GM12892 (cell line): ENCODE measurements around the gene TNFAIP3. TPM values are rescaled to one million over a fixed set of nuclear protein-coding genes. Genes with fewer than 3 reads are reported as not detected.

Source experiments
- DNase-seq: peaks from one replicate; pipeline ENCODE4 v3.0.0; 2011; ENCODE audit not compliant: insufficient read length
- FAIRE-seq: peaks from 2 replicates; lab custom pipeline; 2011; peaks lifted over from hg19 to GRCh38; lab: Jason Lieb, UNC
- POLR2A ChIP-seq: IDR thresholded peaks from 2 replicates; pipeline ENCODE4 v1.6.1; 2011; ENCODE audit warnings: low read depth, low read length, control low read depth
- POLR2AphosphoS5 ChIP-seq: IDR thresholded peaks from 2 replicates; pipeline ENCODE4 v1.6.1; 2011; ENCODE audit warnings: low read depth, low read length, control low read depth
- TAF1 ChIP-seq: IDR thresholded peaks from 2 replicates; pipeline ENCODE4 v1.6.1; 2011; ENCODE audit warnings: low read depth, mild to moderate bottlenecking, control low read depth, low read length, borderline replicate concordance
- polyA plus RNA-seq: library from polyadenylated mRNA; unstranded; fragments of >200 nt; gene quantifications from one replicate; pipeline ENCODE4 v1.2.1, GENCODE V29; 2012; ENCODE audit warnings: missing spikeins, inconsistent platforms; ENCODE audit not compliant: missing spikeins

Gene TNFAIP3
- 172 TPM for polyA plus RNA-seq

GRCh38 chr6:137866914-137867684 lies at the start of gene TNFAIP3:
Gene TNFAIP3 (plus strand): TSS chr6:137867259. CDS start chr6:137871228, 3,969 bp downstream.
- FAIRE-seq, result peak; percentile 94
- TF ChIP-seq POLR2AphosphoS5, result peak; percentile 91
- peak; percentile 92 for TF ChIP-seq TAF1
- peak; percentile 95 for TF ChIP-seq POLR2A
- DNase-seq, result peak; percentile 75

GRCh38 chr6:137818440-137818839 lies 48.6 kb upstream of the TNFAIP3 start:
- no peak for TF ChIP-seq TAF1
- TF ChIP-seq POLR2A, result no peak
- TF ChIP-seq POLR2AphosphoS5, result no peak
- peak; percentile 9 for FAIRE-seq
- no peak for DNase-seq

DNA sequence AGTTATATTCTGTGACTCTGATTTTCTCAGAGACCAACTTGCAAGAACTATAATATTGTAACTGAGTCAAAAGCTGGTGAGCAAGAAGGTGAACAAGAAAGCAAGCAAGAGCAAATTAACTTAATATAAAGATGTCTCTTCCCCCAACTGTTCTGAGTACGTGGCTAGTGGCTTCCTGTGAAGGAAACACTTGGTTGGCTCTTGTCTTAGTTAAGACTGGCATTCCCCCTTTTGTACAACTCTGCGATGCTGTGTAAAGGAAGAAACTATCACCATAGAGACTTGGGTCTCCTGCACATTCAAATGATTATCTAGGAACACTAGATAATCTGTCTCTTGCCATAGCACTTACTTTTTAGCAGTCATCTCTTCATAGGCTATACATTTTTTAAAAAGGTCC lies 47.3 kb upstream of the TNFAIP3 start:
- peak; percentile 72 for FAIRE-seq

GRCh38 chr6:137820425-137820824 lies 46.6 kb upstream of the TNFAIP3 start:
- DNase-seq (no peak), FAIRE-seq (peak; percentile 48)
- TF ChIP-seq POLR2A (no peak), POLR2AphosphoS5 (no peak), TAF1 (no peak)

More for the DNA sequence above, 47.3 kb upstream of the TNFAIP3 start:
- TF ChIP-seq POLR2AphosphoS5, result no peak
- no peak for TF ChIP-seq POLR2A
- TF ChIP-seq TAF1, result no peak
- DNase-seq, result no peak

DNA sequence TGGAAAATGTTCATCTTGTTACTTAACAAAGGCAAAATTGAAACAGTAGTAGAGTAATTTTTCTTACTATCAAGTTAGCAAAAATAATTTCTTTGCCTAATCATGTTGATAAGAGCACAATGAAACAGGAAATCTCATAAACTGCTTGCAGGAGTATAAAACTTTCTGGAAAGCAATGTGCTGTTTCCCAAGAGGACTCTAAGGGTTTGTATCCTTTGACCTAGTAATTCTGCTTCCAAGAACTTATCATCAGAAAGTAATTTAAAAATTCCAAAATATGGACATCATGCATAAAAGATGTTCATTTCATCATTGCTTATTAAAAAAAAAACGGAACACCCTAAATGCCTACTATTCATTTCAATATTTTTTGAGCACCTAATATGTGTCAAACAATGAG lies 46.1 kb upstream of the TNFAIP3 start:
- TF ChIP-seq POLR2AphosphoS5, result no peak
- TF ChIP-seq TAF1, result no peak
- no peak for TF ChIP-seq POLR2A
- DNase-seq (no peak), FAIRE-seq (no peak)

- no peak for FAIRE-seq
- TF ChIP-seq TAF1 (no peak), POLR2AphosphoS5 (no peak), POLR2A (no peak)
Measured at GRCh38 chr6:137821491-137821890, 45.6 kb upstream of the TNFAIP3 start.

GRCh38 chr6:137823826-137824555 lies 43.1 kb upstream of the TNFAIP3 start:
- TF ChIP-seq TAF1 (no peak), POLR2AphosphoS5 (no peak), POLR2A (no peak)
- DNase-seq, result no peak
- FAIRE-seq, result peak; percentile 42

More at GRCh38 chr6:137821491-137821890, 45.6 kb upstream of the TNFAIP3 start:
- no peak for DNase-seq

GRCh38 chr6:137824556-137824879 lies 42.5 kb upstream of the TNFAIP3 start:
- DNase-seq, result no peak
- TF ChIP-seq POLR2A, result no peak
- TF ChIP-seq TAF1, result no peak
- FAIRE-seq, result no peak

DNA sequence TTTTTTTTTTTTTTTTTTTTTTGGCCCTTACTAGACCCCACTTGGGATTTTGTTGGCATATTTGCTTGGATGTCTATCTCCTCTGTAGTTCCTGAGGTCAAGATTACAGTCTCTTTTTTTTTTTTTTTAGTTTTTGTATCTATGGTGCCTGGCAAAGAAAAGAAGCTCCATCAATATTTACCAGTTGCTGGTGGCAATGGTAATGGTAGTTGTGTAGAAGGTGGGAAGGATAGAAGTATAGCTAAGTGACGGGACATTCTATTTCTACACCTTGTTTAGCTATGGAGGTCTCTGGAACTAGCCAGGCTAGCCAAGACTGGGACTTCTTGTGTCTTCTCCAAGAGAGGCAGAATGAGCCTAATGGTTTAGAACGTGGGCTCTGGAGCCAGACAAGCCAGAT lies 42.2 kb upstream of the TNFAIP3 start:
- TF ChIP-seq POLR2A (no peak), POLR2AphosphoS5 (no peak), TAF1 (no peak)
- FAIRE-seq (no peak), DNase-seq (no peak)

DNA sequence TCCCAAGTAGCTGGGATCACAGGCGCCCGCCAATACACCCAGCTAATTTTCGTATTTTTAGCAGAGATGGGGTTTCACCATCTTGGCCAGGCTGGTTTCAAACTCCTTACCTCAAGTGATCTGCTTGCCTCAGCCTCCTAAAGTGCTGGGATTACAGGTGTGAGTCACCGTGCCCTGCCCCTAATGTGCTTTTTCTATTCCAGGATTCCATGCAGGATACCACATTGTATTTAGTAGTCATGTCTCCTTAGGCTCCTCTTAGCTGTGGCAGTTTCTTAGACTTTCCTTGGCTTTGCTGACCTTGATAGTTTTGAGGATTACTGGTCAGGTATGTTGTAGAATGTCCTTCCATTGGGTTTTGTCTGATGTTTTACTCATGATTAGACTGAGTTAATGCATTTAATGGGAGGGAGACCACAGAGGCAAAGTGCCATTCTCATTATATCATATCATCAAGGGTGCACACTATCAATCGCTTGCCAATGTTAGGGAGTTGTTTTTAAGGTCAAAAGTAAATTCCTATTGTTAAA lies 39.6 kb upstream of the TNFAIP3 start:
- DNase-seq, result no peak

More for the DNA sequence above, 39.6 kb upstream of the TNFAIP3 start:
- TF ChIP-seq POLR2A (no peak), TAF1 (no peak), POLR2AphosphoS5 (no peak)
- FAIRE-seq, result peak; percentile 38
